Kidney (tissue), 14 donors: ENCODE measurements around the gene THADA. TPM values are rescaled to one million over a fixed set of nuclear protein-coding genes. Genes with fewer than 3 reads are reported as not detected.

Experiments used
- DNase-seq, 5 donors: peaks; one replicate each; pipeline ENCODE4 v3.0.0-alpha.2; 2013 to 2020
- FAIRE-seq: peaks from 2 replicates; lab custom pipeline; 2012; peaks lifted over from hg19 to GRCh38; lab: Jason Lieb, UNC
- H3K27ac ChIP-seq, 2 donors: one replicate each; pipeline ENCODE4 v1.7.0; 2013; ENCODE audit warnings: low read depth in 2 of 2, low read length in 2 of 2, inconsistent platforms in 1 of 2
- H3K27me3 ChIP-seq: one replicate; pipeline ENCODE4 v1.7.1; 2013; ENCODE audit warnings: low read length, inconsistent platforms; ENCODE audit not compliant: control insufficient read depth, insufficient read depth
- H3K36me3 ChIP-seq, 3 donors: one replicate each; pipeline versions ENCODE4 v1.7.0 to v1.7.1; 2013; ENCODE audit warnings: low read length in 3 of 3, control low read depth in 1 of 3, inconsistent platforms in 1 of 3; ENCODE audit not compliant: insufficient read depth in 3 of 3, control insufficient read depth in 2 of 3
- H3K4me1 ChIP-seq, 3 donors: one replicate each; pipeline versions ENCODE4 v1.7.0 to v1.7.1; 2013; ENCODE audit warnings: low read length in 3 of 3, inconsistent platforms in 1 of 3, low read depth in 1 of 3; ENCODE audit not compliant: control insufficient read depth in 2 of 3, insufficient read depth in 2 of 3
- H3K4me3 ChIP-seq, 3 donors: one replicate each; pipeline versions ENCODE4 v1.7.0 to v1.8.1; 2013; ENCODE audit warnings: low read length in 3 of 3, control low read depth in 1 of 3, inconsistent platforms in 1 of 3
- H3K9ac ChIP-seq, 3 donors: one replicate each; pipeline versions ENCODE4 v1.7.0 to v1.7.1; 2013; ENCODE audit warnings: low read length in 3 of 3, control low read depth in 1 of 3, inconsistent platforms in 1 of 3
- H3K9me3 ChIP-seq, 3 donors: one replicate each; pipeline versions ENCODE4 v1.7.0 to v1.7.1; 2013; ENCODE audit warnings: low read length in 3 of 3, control low read depth in 1 of 3, inconsistent platforms in 1 of 3; ENCODE audit not compliant: control insufficient read depth in 2 of 3, insufficient read depth in 1 of 3
- intact Hi-C: fragments of 100-400 bp; cut with DNase I; formaldehyde crosslinking; loops from one replicate; pipeline ENCODE4 v1.11.1; 2022
- polyA plus RNA-seq: library from polyadenylated mRNA; stranded (reverse); fragments of 350-450 nt; fragmentation: Illumina TruSeq; extraction: RNeasy Lipid Tissue Mini Kit (QIAGEN cat#74804); gene quantifications from one replicate; pipeline ENCODE4 v1.2.3, GENCODE V29; 2014; ENCODE audit warnings: low read depth, low replicate concordance; ENCODE audit not compliant: insufficient read depth
- total RNA-seq: library from RNA; stranded (reverse); fragmentation: NEBNext Ultra II Directional; extraction: Animal tissue kit (Norgen Biotek cat#: 25700); gene quantifications from one replicate; pipeline ENCODE4 v1.2.1, GENCODE V29; 2021
- TF ChIP-seq, protein P1 (sequence below): IDR thresholded peaks from 3 replicates; pipeline ENCODE4 v1.5.1; 2012; ENCODE audit warnings: mild to moderate bottlenecking, moderate library complexity, borderline replicate concordance; ENCODE audit not compliant: insufficient read depth; ENCODE audit errors: extremely low read depth
- donor health status: control.
- donor health status: control.
- donor health status: control.
- donor health status: control.
- donor health status: control.
- donor health status: DM: yes; HTN: yes; CAD: no.
- donor health status: Normal renal cell carcinoma (clear cell type).

The THADA gene
- total and polyA plus RNA-seq, 2 donors from 2014 or later, result 21.4 to 45.1 TPM

DNA sequence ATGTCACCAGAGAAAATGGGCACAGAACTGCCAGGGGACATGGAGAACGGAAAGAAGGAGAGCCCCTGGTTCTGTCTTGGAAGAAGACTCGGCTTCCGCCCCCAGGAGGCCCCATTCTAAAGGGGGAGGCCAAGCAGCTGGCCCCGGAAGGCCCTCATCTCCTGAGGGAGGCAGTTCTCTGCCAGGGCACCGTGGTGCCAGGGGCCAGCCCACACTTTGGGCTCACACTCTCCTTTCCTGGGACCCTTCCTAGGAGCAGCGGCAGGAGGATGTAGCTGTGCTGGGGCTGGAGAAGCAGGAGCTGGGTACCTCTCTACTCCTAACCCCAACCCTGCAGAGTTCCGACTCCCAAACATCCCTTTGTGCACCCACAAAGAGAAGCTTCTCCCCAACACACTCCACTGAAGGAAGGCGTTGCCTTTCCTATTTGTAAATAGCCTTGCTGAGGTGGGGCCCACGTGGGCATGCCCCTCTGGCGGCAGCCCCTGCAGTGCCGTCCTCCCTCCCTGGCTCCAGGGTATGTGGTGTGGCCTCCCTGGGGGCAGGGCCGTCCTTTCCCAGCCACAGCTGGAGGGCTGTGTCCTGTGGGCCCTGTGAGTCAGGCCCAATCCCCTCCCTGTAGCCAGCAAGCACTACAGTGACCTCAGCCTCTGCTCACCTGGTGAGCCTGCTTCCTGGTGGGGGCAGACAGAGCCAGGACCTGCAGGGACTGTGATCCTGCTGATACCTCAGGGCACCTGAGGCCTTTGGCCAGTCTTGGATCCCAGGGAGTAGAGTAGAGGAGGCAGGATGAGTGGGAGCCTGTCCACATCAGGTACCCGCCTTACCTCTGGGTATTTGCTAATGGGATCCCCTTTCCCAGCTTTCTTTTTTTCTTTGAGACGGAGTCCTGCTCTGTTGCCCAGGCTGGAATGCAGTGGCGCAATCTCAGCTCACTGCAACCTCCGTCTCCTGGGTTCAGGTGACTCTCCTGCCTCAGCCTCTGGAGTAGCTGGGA is 396.0 kb downstream of the THADA start:
- Histone ChIP-seq H3K4me3 (no peak overlapping the region), H3K9me3 (no peaks in the 10 kb centered on the region), H3K36me3 (no peaks in the 10 kb centered on the region), H3K4me1 (peaks cover 5 to 9% (median 6%) of the 10 kb centered on the region in 3 donors), H3K9ac (no peak overlapping the region), H3K27ac (peak overlapping the region; percentile 7 to 66), H3K27me3 (no peaks in the 10 kb centered on the region)
- peak; percentile 45 to 92 (median 61) for DNase-seq
- TF ChIP-seq, protein P1, sequence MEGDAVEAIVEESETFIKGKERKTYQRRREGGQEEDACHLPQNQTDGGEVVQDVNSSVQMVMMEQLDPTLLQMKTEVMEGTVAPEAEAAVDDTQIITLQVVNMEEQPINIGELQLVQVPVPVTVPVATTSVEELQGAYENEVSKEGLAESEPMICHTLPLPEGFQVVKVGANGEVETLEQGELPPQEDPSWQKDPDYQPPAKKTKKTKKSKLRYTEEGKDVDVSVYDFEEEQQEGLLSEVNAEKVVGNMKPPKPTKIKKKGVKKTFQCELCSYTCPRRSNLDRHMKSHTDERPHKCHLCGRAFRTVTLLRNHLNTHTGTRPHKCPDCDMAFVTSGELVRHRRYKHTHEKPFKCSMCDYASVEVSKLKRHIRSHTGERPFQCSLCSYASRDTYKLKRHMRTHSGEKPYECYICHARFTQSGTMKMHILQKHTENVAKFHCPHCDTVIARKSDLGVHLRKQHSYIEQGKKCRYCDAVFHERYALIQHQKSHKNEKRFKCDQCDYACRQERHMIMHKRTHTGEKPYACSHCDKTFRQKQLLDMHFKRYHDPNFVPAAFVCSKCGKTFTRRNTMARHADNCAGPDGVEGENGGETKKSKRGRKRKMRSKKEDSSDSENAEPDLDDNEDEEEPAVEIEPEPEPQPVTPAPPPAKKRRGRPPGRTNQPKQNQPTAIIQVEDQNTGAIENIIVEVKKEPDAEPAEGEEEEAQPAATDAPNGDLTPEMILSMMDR, result no peak
- intact Hi-C loops, result no loop called here
- no peak for FAIRE-seq

DNA sequence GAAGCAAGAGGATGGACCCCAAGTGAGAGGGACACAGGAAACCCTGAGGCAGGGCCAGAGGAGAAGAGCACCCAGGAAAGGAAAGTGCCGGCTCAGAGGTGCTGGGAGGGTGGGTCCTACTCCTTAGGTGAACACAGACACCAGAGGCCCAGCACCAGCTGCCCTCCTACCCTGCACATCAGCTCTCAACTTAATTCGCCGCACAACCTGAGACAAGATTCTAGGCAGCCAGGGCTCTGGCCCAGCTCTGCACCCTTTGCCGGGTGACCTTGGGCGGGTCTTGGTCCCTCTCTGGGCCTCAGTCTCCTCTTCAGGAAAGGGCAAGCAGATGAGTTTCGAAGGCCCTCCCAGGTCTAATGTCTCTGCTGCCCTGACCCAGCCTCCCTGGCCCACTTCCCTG is 397.6 kb downstream of the THADA start:
- H3K9ac ChIP-seq, result no peak overlapping the region
- H3K9me3 ChIP-seq, result no peaks in the 10 kb centered on the region
- no peaks in the 10 kb centered on the region for H3K36me3 ChIP-seq
- H3K4me1 ChIP-seq, result peaks cover 12 to 23% (median 22%) of the 10 kb centered on the region in 3 donors
- no peak overlapping the region for H3K27ac ChIP-seq
- H3K4me3 ChIP-seq, result no peak overlapping the region
- intact Hi-C loops, result no loop called here
- DNase-seq (no peak), FAIRE-seq (no peak)
- no peaks in the 10 kb centered on the region for H3K27me3 ChIP-seq
- TF ChIP-seq, protein P1, result no peak

DNA sequence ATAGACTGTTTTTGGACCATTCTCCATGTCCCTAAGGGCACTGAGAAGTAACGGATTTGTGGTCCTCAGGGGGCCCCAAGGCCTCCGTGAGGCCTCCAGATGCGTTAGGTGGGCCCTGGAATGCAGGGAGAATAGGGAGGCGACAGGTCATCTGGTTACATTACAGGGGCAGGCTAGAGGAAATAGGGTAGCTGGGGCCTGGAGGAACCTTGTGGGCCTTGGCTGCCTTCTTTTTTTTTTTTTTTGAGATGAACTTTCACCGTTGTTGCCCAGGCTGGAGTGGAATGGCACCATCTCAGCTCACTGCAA is 398.3 kb downstream of the THADA start:
- TF ChIP-seq, protein P1, result no peak
- Histone ChIP-seq H3K4me1 (peaks cover 14 to 30% (median 28%) of the 10 kb centered on the region in 3 donors), H3K27ac (no peak overlapping the region), H3K9me3 (no peaks in the 10 kb centered on the region), H3K36me3 (no peaks in the 10 kb centered on the region), H3K4me3 (no peak overlapping the region), H3K27me3 (no peaks in the 10 kb centered on the region), H3K9ac (no peak overlapping the region)
- intact Hi-C loops, result no loop called here
- FAIRE-seq (no peak), DNase-seq (no peak)
